ENCODE data around the gene CNNM3. TPM values are rescaled to one million over a fixed set of nuclear protein-coding genes. Genes with fewer than 3 reads are reported as not detected.
"Not testable (repeated sequence)": the region's sequence is repeated elsewhere in the genome, so short reads cannot be mapped to it uniquely, and the experiment has no call there.

CNNM3 gene
- total RNA-seq, 2 experiments from 2014 or later: 16.3 to 22.2 TPM

GRCh38 chr2:96863056-96863455 lies 47.0 kb downstream of the CNNM3 start:
- DNase-seq; POLR2A ChIA-PET; H3K27ac Mint-ChIP-seq; H3K9me3 Mint-ChIP-seq; intact Hi-C loops (cut with micrococcal nuclease); H3K4me3 Mint-ChIP-seq; H3K27me3 Mint-ChIP-seq: not testable (repeated sequence)
- Mint-ChIP-seq H3K36me3 (peaks cover 24% of the 10 kb centered on the region), H3K4me1 (ENCODE audit: low read depth) (peaks cover 39% of the 10 kb centered on the region)
- CTCF ChIA-PET: interaction anchor here (8.4 kb wide), 1 partner anchor 91 kb away, joined by 192 read pairs; no protein-coding TSS in a partner anchor

- POLR2A ChIA-PET: no interaction called here
- no peak for DNase-seq
- H3K4me1 Mint-ChIP-seq (ENCODE audit: low read depth): peaks cover 38% of the 10 kb centered on the region
- H3K4me3 Mint-ChIP-seq: no peak overlapping the region
- no peaks in the 10 kb centered on the region for H3K27me3 Mint-ChIP-seq
- CTCF ChIA-PET: interaction anchor here (8.4 kb wide), 1 partner anchor 90 kb away, joined by 192 read pairs; no protein-coding TSS in a partner anchor
- intact Hi-C loops (cut with micrococcal nuclease): no loop called here
- H3K27ac Mint-ChIP-seq: no peak overlapping the region
- H3K36me3 Mint-ChIP-seq: peaks cover 24% of the 10 kb centered on the region
- H3K9me3 Mint-ChIP-seq: no peaks in the 10 kb centered on the region
Measured at GRCh38 chr2:96863575-96864342, 47.7 kb downstream of the CNNM3 start.

- Mint-ChIP-seq H3K4me1 (ENCODE audit: low read depth) (peaks cover 31% of the 10 kb centered on the region), H3K4me3 (no peak overlapping the region), H3K36me3 (peaks cover 24% of the 10 kb centered on the region), H3K9me3 (no peaks in the 10 kb centered on the region), H3K27me3 (no peaks in the 10 kb centered on the region), H3K27ac (no peak overlapping the region)
- CTCF ChIA-PET: interaction anchor here (8.4 kb wide), 1 partner anchor 89 kb away, joined by 192 read pairs; no protein-coding TSS in a partner anchor
- POLR2A ChIA-PET: no interaction called here
- DNase-seq: no peak
- intact Hi-C loops (cut with micrococcal nuclease): no loop called here
Measured at GRCh38 chr2:96864343-96865091, 48.4 kb downstream of the CNNM3 start.

- intact Hi-C loops (cut with micrococcal nuclease): no loop called here
- CTCF ChIA-PET: interaction anchor here (1.1 kb wide), 1 partner anchor 249 kb away, joined by 3 read pairs; no protein-coding TSS in a partner anchor
- no peak for DNase-seq
- Mint-ChIP-seq H3K27me3 (no peaks in the 10 kb centered on the region), H3K4me3 (no peak overlapping the region), H3K27ac (no peak overlapping the region), H3K9me3 (no peaks in the 10 kb centered on the region), H3K36me3 (peaks cover 21% of the 10 kb centered on the region), H3K4me1 (ENCODE audit: low read depth) (peaks cover 25% of the 10 kb centered on the region)
- POLR2A ChIA-PET: interaction anchor here (1.7 kb wide), 1 partner anchor 8 kb away, joined by 6 read pairs; the partner anchor contains the start of gene ANKRD39
Measured at GRCh38 chr2:96865654-96866053, 49.6 kb downstream of the CNNM3 start.

GRCh38 chr2:96866149-96866548 lies 50.1 kb downstream of the CNNM3 start:
- ChIA-PET POLR2A (interaction anchor here (1.7 kb wide), 1 partner anchor 8 kb away, joined by 6 read pairs; the partner anchor contains the start of gene ANKRD39), CTCF (interaction anchor here (1.1 to 8.3 kb wide), 2 partner anchors 9 to 250 kb away, joined by 3 to 72 read pairs; partner anchors contain the start of gene ANKRD39)
- no peak overlapping the region for H3K4me3 Mint-ChIP-seq
- no peaks in the 10 kb centered on the region for H3K9me3 Mint-ChIP-seq
- H3K4me1 Mint-ChIP-seq (ENCODE audit: low read depth): peaks cover 25% of the 10 kb centered on the region
- H3K36me3 Mint-ChIP-seq: peaks cover 21% of the 10 kb centered on the region
- intact Hi-C loops (cut with micrococcal nuclease): no loop called here
- no peak overlapping the region for H3K27ac Mint-ChIP-seq
- no peak for DNase-seq
- no peaks in the 10 kb centered on the region for H3K27me3 Mint-ChIP-seq

- CTCF ChIA-PET: interaction anchor here (0.5 to 8.3 kb wide), 3 partner anchors 9 to 250 kb away, joined by 3 to 72 read pairs (median 3); partner anchors contain the start of gene ANKRD39
Measured at GRCh38 chr2:96866586-96866985, 50.5 kb downstream of the CNNM3 start.

GRCh38 chr2:96866986-96867755 lies 51.1 kb downstream of the CNNM3 start:
- Mint-ChIP-seq H3K36me3 (peaks cover 12% of the 10 kb centered on the region), H3K4me1 (ENCODE audit: low read depth) (peaks cover 20% of the 10 kb centered on the region), H3K9me3 (no peaks in the 10 kb centered on the region), H3K27ac (peak overlapping the region; percentile 76), H3K4me3 (peak overlapping the region; percentile 79), H3K27me3 (peaks cover 2% of the 10 kb centered on the region)
- ChIA-PET CTCF (interaction anchor here (0.5 to 8.3 kb wide), 4 partner anchors 10 to 251 kb away, joined by 3 to 72 read pairs (median 4); partner anchors contain the start of gene ANKRD39), POLR2A (interaction anchor here (1.7 kb wide), 1 partner anchor 9 kb away, joined by 6 read pairs; the partner anchor contains the start of gene ANKRD39)
- no peak for DNase-seq
- intact Hi-C loops (cut with micrococcal nuclease): no loop called here

More at GRCh38 chr2:96866586-96866985, 50.5 kb downstream of the CNNM3 start:
- POLR2A ChIA-PET: interaction anchor here (1.7 kb wide), 1 partner anchor 9 kb away, joined by 6 read pairs; the partner anchor contains the start of gene ANKRD39
- peaks cover 22% of the 10 kb centered on the region for H3K4me1 Mint-ChIP-seq (ENCODE audit: low read depth)
- H3K27me3 Mint-ChIP-seq: peaks cover 2% of the 10 kb centered on the region
- peak overlapping the region; percentile 3 for H3K27ac Mint-ChIP-seq
- DNase-seq: no peak
- intact Hi-C loops (cut with micrococcal nuclease): no loop called here
- H3K4me3 Mint-ChIP-seq: no peak overlapping the region
- peaks cover 18% of the 10 kb centered on the region for H3K36me3 Mint-ChIP-seq
- no peaks in the 10 kb centered on the region for H3K9me3 Mint-ChIP-seq

- no peaks in the 10 kb centered on the region for H3K9me3 Mint-ChIP-seq
- peaks cover 28% of the 10 kb centered on the region for H3K4me1 Mint-ChIP-seq (ENCODE audit: low read depth)
- ChIA-PET CTCF (interaction anchor here (0.9 to 8.3 kb wide), 11 partner anchors 8 to 87 kb away, joined by 3 to 72 read pairs (median 4); partner anchors contain the start of gene ANKRD39), POLR2A (interaction anchor here (2.1 kb wide), 1 partner anchor 10 kb away, joined by 21 read pairs; the partner anchor contains the start of gene ANKRD39)
- peak overlapping the region; percentile 76 for H3K27ac Mint-ChIP-seq
- DNase-seq: no peak
- peaks cover 12% of the 10 kb centered on the region for H3K36me3 Mint-ChIP-seq
- peaks cover 2% of the 10 kb centered on the region for H3K27me3 Mint-ChIP-seq
- intact Hi-C loops (cut with micrococcal nuclease): no loop called here
- peak overlapping the region; percentile 79 for H3K4me3 Mint-ChIP-seq
Measured at GRCh38 chr2:96867756-96868554, 51.9 kb downstream of the CNNM3 start.

- H3K27me3 Mint-ChIP-seq: peaks cover 2% of the 10 kb centered on the region
- ChIA-PET CTCF (interaction anchor here (0.7 to 8.3 kb wide), 12 partner anchors 8 to 97 kb away, joined by 3 to 72 read pairs (median 4); partner anchors contain the start of gene ANKRD39), POLR2A (interaction anchor here (2.1 kb wide), 1 partner anchor 11 kb away, joined by 21 read pairs; the partner anchor contains the start of gene ANKRD39)
- intact Hi-C loops (cut with micrococcal nuclease): no loop called here
- peaks cover 35% of the 10 kb centered on the region for H3K4me1 Mint-ChIP-seq (ENCODE audit: low read depth)
- H3K27ac Mint-ChIP-seq: peak overlapping the region; percentile 76
- H3K36me3 Mint-ChIP-seq: peaks cover 7% of the 10 kb centered on the region
- peak; percentile 81 for DNase-seq
- H3K4me3 Mint-ChIP-seq: peak overlapping the region; percentile 79
- H3K9me3 Mint-ChIP-seq: no peaks in the 10 kb centered on the region
Measured at GRCh38 chr2:96868555-96869280, 52.6 kb downstream of the CNNM3 start.

GRCh38 chr2:96869281-96869821 lies 53.3 kb downstream of the CNNM3 start:
- Mint-ChIP-seq H3K27ac (no peak overlapping the region), H3K4me3 (peak overlapping the region; percentile 58), H3K4me1 (ENCODE audit: low read depth) (peaks cover 41% of the 10 kb centered on the region), H3K36me3 (peaks cover 7% of the 10 kb centered on the region), H3K27me3 (peaks cover 2% of the 10 kb centered on the region), H3K9me3 (no peaks in the 10 kb centered on the region)
- intact Hi-C loops (cut with micrococcal nuclease): no loop called here
- POLR2A ChIA-PET: interaction anchor here (2.1 kb wide), 1 partner anchor 12 kb away, joined by 21 read pairs; the partner anchor contains the start of gene ANKRD39
- DNase-seq: peak; percentile 30
- CTCF ChIA-PET: interaction anchor here (0.7 to 8.3 kb wide), 10 partner anchors 9 to 96 kb away, joined by 3 to 72 read pairs (median 4); partner anchors contain the start of gene ANKRD39

Measured in activated CD4-positive, alpha-beta memory T cell treated with anti-CD3 and anti-CD28 coated beads for 36 hours (primary cell).